ENCODE data around the gene RAB6B.

RAB6B gene

DNA sequence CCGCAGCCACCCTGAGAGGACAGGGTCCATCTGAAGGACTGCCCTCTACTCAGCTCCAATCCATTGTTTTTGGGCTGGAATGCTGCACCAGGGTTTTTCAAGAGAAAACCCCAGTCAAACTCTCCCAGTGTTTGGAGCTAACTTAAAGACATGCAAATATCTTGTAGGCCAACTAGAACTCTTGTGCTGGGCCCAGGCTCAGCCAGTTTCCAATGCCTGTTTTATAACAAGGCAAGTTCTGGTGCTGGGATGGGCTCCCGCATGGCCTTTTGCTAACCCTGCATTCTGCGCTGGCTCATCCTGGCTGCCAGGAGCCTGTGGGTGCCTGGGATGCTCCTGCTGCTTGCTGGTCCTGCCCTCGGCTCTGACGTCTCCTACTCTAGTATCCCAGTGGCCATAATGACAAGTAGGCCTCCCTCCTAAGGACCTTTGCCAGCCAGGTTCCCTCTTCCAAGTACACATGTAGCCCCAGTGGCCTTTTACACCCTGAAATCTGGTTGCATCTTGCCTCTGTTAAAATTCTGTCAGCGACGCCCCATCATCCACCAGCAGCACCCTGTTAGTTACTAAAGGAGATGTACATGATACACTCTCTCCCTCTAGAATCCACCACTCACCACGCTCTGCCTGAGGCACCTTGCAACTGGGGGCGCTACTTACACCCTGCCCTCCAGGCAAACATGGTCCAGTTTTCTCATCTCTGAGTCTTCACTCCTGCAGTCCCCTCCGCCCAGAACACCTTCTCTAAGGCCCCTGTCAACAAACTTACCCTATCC, 30.5 kb upstream of the RAB6B start:
- TF ChIP-seq, protein P1, sequence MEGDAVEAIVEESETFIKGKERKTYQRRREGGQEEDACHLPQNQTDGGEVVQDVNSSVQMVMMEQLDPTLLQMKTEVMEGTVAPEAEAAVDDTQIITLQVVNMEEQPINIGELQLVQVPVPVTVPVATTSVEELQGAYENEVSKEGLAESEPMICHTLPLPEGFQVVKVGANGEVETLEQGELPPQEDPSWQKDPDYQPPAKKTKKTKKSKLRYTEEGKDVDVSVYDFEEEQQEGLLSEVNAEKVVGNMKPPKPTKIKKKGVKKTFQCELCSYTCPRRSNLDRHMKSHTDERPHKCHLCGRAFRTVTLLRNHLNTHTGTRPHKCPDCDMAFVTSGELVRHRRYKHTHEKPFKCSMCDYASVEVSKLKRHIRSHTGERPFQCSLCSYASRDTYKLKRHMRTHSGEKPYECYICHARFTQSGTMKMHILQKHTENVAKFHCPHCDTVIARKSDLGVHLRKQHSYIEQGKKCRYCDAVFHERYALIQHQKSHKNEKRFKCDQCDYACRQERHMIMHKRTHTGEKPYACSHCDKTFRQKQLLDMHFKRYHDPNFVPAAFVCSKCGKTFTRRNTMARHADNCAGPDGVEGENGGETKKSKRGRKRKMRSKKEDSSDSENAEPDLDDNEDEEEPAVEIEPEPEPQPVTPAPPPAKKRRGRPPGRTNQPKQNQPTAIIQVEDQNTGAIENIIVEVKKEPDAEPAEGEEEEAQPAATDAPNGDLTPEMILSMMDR (IDR thresholded peaks at IDR 0.05; ENCODE audit: control extremely low read depth, extremely low read depth, low read depth, missing control alignments), result no peak
- DNase-seq (ENCODE audit: extremely low spot score), result peak; percentile 8
- ChIA-PET CTCF (interaction anchor here (1.1 to 1.7 kb wide), 2 partner anchors 106 to 108 kb away, joined by 3 to 4 read pairs; no protein-coding TSS in a partner anchor), POLR2A (no interaction called here)

DNA sequence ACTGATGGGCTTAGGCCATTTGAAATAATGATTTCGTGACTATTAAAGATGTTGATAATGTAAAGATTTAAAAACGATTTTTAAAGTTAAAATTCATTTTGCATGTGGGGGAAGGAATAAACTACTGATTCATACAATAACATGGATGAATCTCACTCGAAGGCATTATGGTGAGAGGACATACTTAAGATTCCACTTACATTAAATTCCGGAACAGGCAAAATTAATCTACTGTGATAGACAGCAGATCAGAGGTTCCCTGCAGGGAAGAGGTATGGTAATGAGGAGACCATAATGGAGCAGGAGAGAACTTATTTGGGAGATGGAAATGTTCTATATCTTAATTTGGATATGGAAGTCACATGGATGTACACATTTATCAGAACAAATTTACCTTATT, 28.4 kb upstream of the RAB6B start:
- DNase-seq (ENCODE audit: extremely low spot score), result no peak
- ChIA-PET CTCF (no interaction called here), POLR2A (no interaction called here)
- TF ChIP-seq, protein P1 (IDR thresholded peaks at IDR 0.05; ENCODE audit: control extremely low read depth, extremely low read depth, low read depth, missing control alignments), result no peak

DNA sequence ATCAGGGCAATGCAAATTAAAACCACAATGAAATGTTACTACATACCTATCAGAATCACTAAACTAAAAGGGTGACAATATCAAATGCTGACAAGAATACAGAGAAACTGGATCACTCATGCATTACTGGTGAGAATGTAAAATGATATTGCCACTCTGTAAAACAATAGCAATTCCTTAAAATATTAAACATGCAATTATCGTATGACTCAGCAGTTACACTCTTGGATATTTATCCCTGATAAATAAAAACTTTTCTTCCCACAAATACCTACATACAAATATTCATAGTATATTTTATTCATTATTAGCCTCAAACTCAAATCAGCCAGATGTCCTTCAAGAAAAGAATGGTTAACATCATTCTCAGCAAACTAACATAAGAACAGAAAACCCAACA, 25.9 kb upstream of the RAB6B start:
- ChIA-PET POLR2A (no interaction called here), CTCF (no interaction called here)
- no peak for DNase-seq (ENCODE audit: extremely low spot score)
- TF ChIP-seq, protein P1 (IDR thresholded peaks at IDR 0.05; ENCODE audit: control extremely low read depth, extremely low read depth, low read depth, missing control alignments), result no peak

DNA sequence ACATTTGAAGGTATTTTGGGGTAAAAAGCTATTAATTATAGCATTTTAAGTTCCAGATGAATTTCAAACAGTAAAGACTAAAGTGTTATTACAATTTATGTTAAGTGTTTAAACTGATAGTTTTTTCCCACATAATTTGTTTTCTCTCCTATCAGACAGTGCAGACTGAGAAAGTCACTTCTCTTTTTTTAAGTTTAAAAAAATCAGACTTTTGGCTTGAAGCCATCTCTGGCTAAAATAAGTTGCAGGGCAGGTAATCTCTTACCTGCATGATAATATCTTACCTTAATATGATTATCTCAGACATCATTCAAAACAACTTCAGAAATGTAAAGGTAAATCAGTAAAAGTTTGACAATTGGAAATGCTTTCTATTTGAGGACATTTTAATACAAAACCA, 21.5 kb upstream of the RAB6B start:
- DNase-seq (ENCODE audit: extremely low spot score), result no peak
- TF ChIP-seq, protein P1 (IDR thresholded peaks at IDR 0.05; ENCODE audit: control extremely low read depth, extremely low read depth, low read depth, missing control alignments), result no peak

DNA sequence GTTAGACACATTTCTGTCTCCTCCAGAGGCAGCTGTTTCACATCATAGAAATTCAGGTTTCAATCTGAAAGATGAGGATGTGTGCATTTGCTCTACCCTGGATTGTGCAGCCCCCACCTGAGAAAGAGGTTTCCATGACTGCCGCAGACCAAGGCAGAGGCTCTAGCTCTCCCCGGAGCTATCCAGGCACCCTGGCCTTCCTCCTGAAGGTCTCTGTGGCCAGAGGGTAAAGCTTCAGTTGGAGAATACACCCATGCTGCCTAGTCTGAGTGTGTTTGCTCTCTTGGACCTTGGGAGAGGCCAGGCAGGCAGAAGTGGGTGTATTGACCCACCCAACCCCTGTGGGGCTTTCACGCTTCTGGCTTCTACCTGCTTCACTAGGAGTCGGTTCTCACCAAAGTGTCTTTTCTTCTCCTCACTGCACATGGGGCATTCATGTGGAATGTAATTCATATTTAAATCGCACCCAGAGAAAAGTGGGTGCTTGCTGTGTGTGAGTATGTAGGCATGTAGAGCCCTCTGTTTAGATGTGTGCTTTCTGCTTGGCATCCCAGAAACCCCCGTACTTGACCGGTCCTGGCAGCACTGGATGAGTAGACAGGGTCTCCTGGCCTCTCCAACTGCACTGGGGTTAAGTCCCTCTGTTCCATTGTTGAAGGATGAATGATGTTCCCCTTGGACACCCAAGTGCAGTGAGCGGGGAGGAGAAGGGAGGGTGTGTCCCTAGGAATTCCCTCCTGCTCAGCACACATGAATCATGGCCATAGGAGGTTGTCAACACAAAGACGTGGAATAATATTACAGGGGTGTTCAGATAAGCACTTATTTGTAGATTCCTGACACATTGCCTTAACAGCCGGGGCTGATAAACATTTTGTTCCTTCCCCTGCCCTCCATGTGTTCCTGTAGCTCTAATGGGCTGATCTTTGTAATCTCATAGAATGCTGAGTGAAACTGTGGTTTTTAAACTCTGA, 20.3 kb upstream of the RAB6B start:
- TF ChIP-seq, protein P1 (IDR thresholded peaks at IDR 0.05; ENCODE audit: control extremely low read depth, extremely low read depth, low read depth, missing control alignments), result no peak
- POLR2A ChIA-PET, result no interaction called here
- CTCF ChIA-PET, result interaction anchor here (1.5 kb wide), 1 partner anchor 12 kb away, joined by 4 read pairs; no protein-coding TSS in a partner anchor
- DNase-seq (ENCODE audit: extremely low spot score), result no peak

More for the DNA sequence above, 21.5 kb upstream of the RAB6B start:
- ChIA-PET POLR2A (no interaction called here), CTCF (no interaction called here)

DNA sequence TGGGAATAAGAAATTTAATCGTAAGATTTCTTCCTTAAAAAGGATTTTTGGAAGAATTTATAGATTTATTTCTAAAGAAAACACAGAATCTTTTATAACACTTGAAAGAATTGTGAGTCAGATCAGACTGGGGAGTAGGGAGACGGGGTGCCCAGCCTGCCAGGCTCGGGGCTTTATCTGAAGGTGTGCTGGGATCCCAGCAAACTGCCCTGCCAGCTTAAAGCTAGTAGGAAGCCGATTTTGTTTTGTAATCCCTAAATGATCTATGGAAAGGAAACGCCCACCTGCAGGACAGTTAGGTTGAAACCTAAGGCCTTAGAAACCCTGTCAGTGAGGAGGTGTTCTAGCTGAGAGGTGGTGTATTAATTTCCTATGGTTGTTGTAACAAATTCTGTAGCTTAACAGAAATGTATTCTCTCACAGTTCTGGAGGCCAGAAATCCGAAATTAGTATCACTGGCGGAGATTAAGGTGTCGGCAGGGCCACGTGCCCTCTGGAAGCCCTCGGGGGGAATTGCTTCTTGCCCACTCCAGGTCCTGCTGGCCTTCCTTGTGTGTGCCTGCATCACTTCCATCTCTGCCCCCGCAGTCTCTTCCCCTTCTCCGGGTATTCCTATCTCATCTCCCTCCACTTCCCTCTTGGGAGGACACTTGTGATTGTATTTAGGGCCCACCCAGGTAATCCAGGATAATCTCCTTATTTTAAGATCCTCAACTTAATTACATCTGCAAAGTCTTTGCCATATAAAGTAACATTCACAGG, 19.3 kb upstream of the RAB6B start:
- ChIA-PET CTCF (interaction anchor here (1.5 kb wide), 1 partner anchor 13 kb away, joined by 4 read pairs; no protein-coding TSS in a partner anchor), POLR2A (no interaction called here)
- DNase-seq (ENCODE audit: extremely low spot score), result no peak
- TF ChIP-seq, protein P1 (IDR thresholded peaks at IDR 0.05; ENCODE audit: control extremely low read depth, extremely low read depth, low read depth, missing control alignments), result no peak
